ENCODE results near the gene MSMP.

DNA sequence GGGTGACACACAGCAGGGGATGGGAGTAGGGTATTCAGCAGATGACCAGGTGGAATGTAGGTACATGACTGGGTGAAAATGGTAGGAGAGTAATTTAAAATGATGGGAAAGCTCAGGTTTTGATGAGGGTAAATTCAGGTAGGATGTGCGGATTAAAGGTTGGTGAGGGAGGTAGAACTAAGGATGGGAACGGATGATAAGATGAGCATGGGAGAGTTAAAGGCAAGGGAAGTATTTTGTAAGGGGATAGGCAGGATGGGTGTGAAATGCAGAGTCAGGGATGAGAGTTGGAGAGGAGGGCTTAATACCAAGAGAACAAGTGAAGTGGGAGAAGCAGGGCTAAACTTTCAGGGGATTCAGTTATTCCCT is 23.6 kb downstream of the MSMP start:
- TF ChIP-seq POLR2AphosphoS5 (IDR thresholded peaks at IDR 0.05): no peak
- no peak for TF ChIP-seq POLR2A (IDR thresholded peaks at IDR 0.05)
- TF ChIP-seq, protein P1, sequence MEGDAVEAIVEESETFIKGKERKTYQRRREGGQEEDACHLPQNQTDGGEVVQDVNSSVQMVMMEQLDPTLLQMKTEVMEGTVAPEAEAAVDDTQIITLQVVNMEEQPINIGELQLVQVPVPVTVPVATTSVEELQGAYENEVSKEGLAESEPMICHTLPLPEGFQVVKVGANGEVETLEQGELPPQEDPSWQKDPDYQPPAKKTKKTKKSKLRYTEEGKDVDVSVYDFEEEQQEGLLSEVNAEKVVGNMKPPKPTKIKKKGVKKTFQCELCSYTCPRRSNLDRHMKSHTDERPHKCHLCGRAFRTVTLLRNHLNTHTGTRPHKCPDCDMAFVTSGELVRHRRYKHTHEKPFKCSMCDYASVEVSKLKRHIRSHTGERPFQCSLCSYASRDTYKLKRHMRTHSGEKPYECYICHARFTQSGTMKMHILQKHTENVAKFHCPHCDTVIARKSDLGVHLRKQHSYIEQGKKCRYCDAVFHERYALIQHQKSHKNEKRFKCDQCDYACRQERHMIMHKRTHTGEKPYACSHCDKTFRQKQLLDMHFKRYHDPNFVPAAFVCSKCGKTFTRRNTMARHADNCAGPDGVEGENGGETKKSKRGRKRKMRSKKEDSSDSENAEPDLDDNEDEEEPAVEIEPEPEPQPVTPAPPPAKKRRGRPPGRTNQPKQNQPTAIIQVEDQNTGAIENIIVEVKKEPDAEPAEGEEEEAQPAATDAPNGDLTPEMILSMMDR (IDR thresholded peaks at IDR 0.05): no peak
